ENCODE results near the gene RNU6-1.
A peak's percentile ranks its signal among the peaks of the same experiment; 100 is the strongest.

Gene RNU6-1

DNA sequence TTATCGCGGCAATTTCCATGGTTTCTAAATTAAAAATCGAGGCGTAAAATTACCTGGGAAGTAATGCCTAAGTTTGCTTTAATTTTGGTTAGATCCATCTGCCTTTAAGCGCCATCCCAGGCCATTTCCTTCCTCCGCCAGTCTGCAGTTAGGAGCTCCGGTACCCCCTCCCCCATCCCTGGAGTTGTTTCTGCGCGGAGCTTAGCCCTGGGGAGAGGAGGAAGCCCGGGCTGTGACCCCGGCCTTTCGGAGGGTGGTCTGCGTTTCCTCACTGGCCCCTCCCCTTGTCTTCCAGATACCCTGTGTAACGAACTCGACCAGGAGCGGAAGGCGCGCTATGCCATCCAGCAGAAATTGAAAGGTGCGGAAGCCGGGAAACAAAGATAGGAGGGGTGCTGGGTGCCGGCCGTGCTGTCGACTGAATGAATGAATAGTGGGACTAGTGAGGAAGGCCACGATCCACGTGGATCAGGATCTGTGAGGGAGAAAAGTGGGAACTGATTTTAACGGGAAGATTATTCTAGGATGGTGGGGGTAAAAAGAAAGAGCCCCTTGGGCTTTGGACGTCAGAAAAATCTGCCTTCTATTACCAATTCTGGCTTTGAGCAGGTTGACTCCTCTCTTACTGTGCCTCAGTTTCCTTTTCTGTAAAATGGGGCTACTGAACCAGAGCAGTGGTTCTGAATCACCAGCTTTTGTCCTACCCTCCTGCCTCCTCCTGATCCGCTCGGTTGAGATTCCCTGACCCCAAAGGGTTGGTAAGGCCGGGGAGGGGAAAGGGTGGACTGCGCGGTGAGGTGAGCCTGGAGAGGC is 6.7 kb downstream of the RNU6-1 start:
- peak; percentile 58 for DNase-seq

DNA sequence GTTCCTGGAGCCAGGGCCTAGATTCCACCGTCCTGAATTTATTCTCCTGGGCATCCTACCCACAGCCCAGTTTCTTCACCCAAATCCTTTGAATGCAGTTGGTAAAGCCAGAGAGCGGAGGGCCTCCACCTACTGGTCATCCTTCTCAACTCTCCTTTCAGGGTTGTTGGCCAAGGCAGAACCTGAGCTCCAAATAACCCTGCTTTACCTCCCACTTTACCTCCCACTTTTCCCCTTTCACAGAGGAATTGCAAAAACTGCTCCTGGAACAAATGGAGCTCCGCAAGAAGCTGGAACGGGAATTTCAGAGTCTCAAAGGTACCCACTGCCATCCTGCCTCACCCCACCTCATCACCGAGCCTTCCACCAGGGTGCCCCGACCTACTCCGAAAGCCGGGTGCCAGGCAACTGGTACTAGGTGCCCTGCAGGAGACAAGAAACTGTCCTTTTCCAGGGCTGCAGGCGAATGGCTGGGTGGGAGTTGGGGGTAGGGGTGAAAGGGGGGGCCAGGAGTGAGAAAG is 7.8 kb downstream of the RNU6-1 start:
- DNase-seq: peak; percentile 59

DNA sequence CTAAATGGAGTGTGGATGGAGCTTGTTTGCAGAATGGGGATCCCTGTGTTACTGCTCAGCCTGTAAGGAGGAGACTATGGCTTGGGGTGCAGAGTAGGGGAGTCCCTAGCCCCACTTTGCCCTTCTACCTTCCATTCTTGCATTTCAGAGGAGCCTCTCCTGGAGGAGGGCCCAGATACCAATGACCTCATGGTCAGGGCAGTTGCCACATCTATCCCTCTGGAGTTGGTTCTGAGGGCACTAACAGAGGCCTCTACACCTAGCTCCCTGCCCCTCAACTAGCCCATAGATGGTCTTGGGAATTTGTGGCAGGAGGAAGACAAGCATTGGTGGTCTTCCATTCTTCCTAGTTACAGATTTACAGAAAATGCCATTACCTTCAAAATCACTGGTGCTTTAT is 8.5 kb downstream of the RNU6-1 start:
- DNase-seq: no peak

DNA sequence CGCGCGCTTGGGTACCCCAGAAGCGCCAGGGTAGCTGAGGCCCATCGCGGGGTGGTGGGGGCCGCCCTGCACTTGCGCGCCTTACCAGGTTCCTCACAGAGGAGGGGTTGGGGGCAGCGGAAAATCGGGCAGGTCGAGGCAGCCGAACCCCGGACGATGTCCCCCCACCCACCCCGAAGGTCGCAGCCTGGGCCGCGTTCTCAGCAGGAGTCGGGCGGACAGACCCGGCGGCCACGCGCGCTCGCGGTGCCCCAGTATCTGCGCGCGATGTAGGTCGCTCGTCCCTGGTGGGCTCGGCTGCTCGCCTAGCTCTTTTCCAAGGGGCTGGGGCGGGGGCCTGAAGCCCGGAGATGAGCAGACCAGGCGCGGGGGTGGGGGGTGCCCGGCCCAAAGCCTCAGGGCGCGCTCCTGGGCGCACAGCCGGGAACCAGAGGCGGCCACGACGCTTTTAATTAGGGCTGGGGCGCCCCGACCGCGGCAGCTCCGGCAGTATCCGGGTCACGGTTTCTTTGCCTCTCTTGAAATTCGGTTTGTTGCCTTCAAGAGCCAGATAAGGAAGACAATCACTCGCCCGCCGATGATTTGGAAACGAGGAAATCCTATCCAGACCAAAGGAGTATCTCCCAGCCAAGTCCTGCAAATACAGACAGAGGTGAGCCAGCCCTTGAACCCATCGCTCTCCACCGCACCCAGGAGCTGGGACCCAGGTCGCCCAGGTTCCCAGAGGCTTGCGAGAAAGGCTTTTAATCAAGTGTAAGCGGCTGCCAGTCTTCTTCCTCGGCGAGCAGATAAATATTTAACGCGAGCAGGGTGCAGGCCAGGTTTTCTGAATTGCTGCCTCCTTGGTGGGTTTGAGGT is 10.0 kb downstream of the RNU6-1 start:
- no peak for DNase-seq

DNA sequence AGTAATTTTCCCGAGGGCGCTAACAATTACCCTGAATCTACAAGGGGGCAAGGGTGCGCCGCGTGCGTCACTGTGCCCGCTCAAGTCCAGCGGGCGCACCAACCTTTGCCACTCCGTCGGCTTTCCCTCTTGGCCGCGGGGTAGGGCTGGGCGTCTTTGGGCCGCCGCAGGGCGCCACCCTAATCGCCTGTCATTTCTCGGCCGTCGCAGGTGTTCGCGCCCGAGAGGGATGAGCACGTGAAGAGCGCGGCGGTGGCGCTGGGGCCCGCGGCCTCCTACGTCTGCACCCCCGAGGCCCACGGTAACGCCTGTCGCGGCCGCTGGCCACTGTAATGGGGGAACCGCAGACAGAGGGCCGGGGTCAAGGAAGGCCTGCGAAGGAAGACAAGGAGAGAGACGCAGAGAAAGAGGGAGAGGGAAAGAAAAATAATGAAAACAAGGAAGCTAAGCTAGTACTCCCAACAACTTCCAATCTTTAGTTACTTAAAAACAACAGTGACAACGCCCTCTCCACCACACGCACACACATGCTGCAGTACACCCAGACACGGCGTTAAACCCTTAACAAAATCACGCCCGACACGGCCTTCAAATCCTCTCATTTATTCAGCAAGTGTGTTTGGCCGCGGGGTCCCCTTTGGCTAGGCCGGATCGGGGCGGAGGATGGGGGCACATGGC is 10.7 kb downstream of the RNU6-1 start:
- peak; percentile 59 for DNase-seq

DNA sequence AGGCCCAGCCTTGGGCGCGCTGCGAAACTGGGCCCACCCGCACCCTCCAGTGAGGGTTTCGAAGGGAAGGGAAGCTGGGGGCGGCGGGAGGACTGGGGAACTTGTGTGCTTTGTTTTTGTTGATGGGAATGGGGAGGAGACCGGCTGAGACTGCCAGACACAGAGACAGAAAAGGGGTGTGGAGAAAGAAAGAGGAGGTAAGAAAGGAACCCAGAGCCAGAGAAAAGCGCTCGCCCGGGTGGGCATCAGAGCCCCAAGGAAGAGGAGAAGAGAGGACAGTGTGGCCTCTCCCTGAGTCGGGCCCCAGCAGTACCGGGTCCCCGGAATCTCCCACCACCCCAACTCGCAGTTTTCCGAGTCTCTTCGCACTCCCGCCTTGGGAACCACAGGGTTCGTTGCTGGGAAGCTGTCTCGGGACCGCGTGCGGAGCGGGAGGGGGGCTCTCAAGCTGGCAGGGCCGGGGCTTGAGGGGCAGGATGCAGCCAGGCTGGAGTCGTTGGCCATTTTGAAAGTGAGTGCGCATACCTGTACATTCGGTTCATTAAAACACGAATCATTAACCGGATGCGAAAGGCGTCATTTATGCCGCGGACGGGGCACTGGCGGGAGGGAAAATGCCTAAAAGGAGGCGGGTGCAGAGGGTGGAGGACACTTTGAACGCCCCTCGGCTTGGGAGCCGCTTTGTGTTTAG is 11.4 kb downstream of the RNU6-1 start:
- DNase-seq: peak; percentile 58

DNA sequence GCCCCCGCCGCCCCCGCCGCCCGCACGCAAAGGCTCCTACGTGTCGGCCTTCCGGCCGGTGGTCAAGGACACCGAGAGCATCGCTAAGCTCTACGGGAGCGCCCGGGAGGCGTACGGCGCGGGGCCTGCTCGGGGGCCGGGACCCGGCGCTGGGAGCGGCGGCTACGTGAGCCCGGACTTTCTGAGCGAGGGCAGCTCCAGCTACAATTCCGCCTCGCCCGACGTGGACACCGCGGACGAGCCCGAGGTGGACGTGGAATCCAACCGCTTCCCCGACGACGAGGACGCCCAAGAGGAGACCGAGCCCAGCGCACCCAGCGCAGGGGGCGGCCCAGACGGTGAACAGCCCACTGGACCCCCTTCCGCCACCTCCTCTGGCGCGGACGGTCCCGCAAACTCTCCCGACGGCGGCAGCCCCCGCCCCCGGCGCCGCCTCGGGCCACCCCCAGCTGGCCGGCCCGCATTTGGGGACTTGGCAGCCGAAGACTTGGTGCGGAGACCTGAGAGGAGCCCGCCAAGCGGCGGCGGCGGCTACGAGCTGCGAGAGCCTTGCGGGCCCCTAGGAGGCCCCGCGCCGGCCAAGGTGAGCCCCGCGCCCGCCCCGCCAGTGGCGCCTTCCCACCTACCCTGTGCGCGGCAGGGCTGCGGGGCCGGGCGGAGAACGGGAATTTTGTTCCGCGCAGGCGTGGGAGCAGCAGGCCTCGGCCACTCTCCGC is 12.1 kb downstream of the RNU6-1 start:
- peak; percentile 59 for DNase-seq

DNA sequence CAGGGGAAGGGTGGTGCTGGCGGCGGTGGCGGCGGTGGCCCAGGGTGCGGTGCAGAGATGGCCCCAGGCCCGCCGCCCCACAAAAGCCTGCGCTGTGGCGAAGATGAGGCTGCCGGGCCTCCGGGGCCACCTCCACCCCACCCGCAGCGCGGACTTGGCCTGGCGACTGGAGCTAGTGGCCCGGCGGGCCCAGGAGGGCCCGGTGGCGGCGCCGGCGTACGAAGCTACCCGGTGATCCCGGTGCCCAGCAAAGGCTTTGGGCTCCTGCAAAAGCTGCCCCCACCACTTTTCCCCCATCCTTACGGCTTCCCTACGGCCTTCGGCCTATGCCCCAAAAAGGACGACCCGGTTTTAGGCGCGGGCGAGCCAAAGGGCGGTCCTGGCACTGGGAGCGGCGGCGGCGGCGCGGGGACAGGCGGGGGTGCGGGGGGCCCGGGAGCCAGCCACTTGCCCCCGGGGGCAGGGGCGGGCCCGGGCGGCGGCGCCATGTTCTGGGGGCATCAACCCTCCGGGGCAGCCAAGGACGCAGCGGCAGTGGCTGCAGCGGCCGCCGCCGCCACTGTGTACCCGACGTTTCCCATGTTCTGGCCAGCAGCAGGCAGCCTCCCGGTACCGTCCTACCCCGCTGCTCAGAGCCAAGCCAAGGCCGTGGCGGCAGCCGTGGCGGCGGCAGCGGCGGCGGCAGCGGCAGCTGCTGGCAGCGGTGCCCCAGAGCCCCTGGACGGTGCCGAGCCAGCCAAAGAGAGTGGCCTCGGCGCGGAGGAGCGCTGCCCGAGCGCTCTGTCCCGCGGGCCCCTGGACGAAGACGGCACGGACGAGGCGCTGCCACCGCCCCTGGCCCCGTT is 12.9 kb downstream of the RNU6-1 start:
- peak; percentile 59 for DNase-seq

DNA sequence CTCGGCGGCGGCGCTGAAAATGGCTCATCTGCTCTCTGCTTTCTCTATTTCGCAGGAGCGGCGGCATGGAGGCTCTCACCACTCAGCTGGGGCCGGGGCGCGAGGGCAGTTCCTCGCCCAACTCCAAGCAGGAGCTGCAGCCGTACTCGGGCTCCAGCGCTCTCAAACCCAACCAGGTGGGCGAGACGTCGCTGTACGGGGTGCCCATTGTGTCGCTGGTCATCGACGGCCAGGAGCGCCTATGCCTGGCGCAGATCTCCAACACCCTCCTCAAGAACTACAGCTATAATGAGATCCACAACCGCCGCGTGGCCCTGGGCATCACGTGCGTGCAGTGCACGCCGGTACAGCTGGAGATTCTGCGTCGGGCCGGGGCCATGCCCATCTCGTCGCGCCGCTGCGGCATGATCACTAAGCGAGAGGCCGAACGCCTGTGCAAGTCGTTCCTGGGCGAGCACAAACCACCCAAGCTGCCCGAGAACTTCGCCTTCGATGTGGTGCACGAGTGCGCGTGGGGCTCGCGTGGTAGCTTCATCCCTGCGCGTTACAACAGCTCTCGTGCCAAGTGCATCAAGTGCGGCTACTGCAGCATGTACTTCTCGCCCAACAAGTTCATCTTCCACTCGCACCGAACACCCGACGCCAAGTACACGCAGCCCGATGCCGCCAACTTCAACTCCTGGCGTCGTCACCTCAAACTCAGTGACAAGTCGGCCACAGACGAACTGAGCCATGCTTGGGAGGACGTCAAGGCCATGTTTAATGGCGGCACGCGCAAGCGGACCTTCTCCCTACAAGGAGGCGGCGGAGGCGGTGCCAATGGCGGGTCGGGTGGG is 13.7 kb downstream of the RNU6-1 start:
- DNase-seq: peak; percentile 63

DNA sequence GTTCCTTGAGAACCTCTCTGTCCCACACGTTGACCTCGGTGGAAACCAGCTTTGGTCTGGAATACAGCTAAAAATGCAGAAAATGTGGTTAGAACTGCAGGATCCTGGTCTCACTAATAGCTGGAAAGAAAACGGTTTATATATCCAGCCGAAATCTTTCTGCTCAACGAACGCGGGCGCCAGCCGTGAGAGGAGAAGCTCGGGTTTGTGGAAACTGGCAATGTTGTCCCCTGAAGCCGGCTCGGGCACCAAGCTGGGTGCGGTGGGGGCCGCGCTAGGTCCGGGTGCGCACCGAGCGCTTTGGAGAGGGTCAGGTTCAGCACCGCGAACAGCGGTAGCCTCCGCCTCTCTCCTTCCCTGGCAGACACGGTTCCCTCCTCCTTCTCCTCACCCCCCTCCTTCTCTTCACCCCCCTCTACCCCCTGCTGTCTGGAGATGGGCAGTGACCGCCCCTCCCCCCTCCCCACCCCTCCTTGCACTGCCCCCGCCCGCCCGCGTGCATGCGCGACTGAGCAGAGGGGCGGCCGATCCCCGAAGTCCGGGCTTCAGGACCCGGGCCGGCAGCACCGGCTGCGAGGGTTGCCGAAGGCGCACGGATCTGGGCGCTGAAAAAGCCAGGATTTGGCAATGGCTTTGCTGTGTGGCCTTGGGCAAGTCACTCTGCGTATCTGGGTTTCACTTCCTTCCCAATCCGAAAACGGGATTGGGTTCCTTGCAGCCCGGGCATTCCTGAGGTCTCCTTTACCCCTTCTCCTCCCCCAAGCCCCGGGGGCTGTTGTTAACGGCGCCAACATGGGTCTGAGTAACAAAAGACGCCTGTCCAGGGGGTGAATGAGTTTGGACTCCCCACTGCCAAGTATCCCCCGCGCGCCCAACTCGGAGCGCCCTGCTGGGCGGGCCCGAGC is 14.6 kb downstream of the RNU6-1 start, which contains the start of gene SKOR1:
Gene SKOR1 (plus strand): TSS at position 534 of the 905 bp plus-strand sequence. CDS start 94 bp downstream, at position 628.
- DNase-seq: peak; percentile 63

DNA sequence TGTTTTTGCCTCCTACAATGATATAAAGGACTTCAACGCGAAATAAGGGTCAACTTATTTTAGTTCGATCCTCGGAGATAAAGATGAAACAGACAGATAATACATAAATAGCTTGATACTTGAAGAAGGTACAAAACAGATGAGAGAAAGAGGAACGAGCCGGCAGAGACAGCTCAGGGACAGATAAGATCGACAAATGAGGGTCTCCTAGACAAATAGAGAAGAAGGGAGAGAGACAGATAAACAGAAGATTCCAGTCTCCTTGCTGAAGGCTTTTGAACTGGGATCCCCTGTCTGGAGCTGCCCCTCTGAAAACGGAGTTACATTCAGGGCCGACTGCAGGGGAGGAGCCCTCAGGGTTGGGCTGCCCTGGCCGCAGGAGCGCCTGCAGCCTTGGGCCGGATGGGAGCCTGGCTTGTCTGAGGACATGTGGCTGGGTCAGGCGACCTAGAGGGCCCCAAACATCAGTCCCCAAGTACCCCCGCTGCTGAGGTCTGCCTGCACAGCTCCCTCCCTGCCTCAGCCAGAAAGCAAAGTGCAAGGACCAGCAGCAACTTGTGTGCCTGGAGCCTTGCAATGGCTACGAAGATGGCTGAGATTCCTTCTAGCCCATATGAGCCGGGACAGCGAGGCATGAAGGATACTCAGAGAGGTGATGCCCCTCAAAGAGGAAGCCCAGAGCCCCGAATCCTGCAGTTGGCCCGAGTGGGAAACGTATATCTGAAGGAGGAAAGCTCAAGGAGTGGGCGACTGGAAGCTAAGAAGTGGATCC is 15.5 kb downstream of the RNU6-1 start:
- DNase-seq: peak; percentile 61

DNA sequence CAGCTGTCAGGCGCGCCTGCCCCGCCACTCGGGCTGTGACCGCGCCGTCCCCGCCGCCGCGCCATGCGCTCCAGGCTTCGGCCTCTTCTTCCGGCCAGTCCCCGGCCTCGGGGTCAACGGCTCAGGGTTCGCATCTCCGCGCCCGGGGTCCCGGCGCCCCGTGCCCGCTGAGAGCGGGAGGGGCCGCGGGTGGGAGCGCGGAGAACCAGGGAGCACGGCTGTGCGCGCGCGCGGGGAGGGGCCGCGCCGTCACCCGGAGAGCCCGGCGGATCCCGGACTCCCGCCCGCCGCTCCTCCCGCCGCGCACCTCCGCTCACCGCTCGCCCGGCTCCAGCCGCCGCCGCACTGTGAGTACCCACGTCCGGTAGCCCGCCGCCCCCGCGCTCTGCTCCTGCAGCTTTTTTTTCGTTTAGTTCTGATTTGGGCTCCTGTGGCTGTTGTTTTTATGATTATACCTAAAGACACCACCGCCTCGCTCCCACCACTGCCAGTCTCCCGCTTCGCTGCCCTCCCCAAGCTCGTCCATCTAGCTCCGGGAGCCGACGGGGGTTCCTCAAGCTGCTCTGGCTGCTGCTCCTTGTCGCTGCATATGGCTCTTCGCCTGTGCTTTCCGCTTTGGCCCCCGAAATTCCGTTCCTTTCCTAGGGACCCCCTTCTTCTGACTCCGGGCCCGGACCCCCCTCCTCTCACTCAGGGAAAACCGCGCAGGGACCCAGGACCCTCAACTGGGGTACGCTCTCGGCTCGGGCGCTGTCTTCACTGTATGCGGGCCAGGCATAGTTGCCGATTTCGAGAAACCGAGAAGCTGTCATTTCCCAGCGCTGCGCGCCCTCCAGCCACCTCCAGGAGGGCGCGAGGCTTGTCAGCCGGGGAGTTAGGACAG is 16.3 kb downstream of the RNU6-1 start:
- peak; percentile 61 for DNase-seq

DNA sequence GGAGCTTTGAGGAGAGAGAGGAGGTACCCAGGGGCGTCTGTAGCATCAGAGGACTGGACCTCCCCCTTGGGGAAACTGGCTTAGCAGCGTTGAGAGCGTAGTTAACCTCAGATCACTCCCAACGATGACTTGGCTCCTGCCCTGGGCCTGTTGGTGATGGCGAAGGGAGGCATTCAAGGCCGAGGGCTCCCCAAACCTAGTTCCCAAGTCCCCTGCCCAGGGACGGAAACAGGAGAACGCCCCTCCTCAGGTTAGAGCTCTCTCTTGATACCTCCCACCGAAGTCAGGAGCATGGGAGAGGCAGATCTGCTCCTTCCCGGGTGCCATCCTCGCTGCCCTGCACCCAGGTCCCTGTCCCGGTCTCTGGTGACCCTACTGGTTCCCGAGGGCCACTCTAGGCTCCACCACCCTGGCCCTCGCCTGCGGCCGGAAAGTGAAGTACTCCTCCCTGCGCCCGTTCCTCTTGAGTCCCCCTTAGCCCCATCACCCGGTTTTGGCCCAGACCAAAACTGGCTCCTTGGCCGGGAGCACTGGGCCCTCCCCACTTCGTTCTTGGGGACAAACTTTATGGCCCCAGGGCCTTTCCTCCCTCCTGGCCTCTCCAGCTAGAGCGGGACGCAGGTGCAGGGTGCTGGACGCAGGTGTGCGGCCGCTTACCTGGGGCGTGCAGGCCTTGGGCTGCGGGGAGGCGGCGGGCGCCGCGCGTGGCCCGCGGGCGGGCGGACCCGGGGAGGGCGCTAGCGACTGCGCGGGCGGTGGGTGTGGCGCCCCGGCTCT is 17.1 kb downstream of the RNU6-1 start:
- peak; percentile 61 for DNase-seq

DNA sequence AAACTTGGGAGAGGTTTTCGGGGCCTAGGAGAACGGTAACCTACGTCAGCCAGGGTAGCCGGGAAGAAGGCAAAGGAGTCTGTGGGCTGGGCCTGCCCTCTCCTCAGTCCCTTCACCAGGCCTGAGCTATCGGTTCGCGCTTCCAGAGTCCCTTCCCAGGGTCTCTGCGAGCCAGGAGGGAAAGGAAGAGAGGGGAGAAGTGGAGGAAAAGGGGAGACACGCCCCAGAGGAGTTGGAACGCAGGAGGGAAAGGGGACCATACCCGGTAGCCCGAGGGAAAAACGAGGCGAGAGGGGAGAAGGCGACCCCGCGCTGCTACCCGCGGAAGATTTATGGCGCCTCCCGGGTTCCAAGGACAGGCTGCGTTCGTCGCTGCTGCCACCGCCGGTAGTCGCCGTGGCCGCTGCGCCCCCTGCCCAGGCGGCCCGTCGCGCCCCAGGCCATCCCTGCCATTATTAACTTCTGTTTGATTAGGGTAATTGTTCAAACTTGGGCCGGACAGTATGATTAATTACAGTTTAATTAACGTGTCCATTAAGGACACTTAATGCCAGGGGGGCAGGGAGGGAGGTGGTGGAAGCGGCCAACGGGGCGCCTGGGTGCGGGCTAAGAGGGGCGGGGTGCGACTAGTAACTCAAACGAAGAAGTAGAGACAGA is 17.9 kb downstream of the RNU6-1 start:
- no peak for DNase-seq
